PFSK-1 (cell line): Measurements from ENCODE around the gene PHB1.

ENCODE experiments used
- FOXP2 ChIP-seq: optimal IDR thresholded peaks from 2 replicates; pipeline ENCODE3; 2011; ENCODE audit warnings: borderline replicate concordance, control low read depth, inconsistent platforms; ENCODE audit not compliant: insufficient read depth; ENCODE audit errors: extremely low read length, extremely low read depth
- POLR2AphosphoS5 ChIP-seq: IDR thresholded peaks from 2 replicates; pipeline ENCODE4 v1.6.1; 2012; ENCODE audit warnings: low read depth, mild to moderate bottlenecking, control low read depth, low read length, moderate library complexity
- SIN3A ChIP-seq: IDR thresholded peaks from 2 replicates; pipeline ENCODE4 v1.6.1; 2012; ENCODE audit warnings: mild to moderate bottlenecking, low read length, moderate library complexity, borderline replicate concordance; ENCODE audit not compliant: insufficient read depth
- TAF1 ChIP-seq: IDR thresholded peaks from 2 replicates; pipeline ENCODE4 v1.6.1; 2012; ENCODE audit warnings: low read length, control low read depth, borderline replicate concordance; ENCODE audit not compliant: insufficient read depth
- TF ChIP-seq, protein P1 (sequence below), 2 experiments: IDR thresholded peaks; 2 replicates each; pipeline versions ENCODE4 v1.6.1 to v1.8.0; 2011 to 2012; ENCODE audit warnings: low read depth in 2 of 2, low read length in 2 of 2, control low read depth in 1 of 2, inconsistent platforms in 1 of 2, mild to moderate bottlenecking in 1 of 2, moderate library complexity in 1 of 2; ENCODE audit not compliant: insufficient read depth in 1 of 2

PHB1 gene

DNA sequence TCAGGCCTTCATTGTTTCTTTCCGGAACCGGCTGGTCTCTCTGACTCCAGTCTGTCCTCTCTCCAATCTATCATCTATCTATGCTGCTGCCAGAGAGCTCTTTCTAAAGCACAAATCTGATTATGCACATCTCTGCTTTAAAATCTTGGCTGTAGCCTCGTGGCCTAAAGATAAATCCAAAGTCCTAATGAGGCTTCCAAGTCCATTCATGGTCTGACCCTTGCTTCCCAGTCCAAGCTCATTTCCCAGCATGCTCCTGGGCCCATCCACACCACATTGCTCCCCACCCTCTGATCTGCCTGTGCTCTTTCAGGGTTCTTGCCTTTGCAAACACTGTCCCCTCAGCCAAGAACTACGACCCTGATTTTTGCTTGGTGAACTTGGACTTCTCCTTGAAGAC is 21.5 kb upstream of the PHB1 start:
- no peak for TF ChIP-seq SIN3A
- no peak for TF ChIP-seq FOXP2
- no peak for TF ChIP-seq TAF1
- TF ChIP-seq, protein P1, sequence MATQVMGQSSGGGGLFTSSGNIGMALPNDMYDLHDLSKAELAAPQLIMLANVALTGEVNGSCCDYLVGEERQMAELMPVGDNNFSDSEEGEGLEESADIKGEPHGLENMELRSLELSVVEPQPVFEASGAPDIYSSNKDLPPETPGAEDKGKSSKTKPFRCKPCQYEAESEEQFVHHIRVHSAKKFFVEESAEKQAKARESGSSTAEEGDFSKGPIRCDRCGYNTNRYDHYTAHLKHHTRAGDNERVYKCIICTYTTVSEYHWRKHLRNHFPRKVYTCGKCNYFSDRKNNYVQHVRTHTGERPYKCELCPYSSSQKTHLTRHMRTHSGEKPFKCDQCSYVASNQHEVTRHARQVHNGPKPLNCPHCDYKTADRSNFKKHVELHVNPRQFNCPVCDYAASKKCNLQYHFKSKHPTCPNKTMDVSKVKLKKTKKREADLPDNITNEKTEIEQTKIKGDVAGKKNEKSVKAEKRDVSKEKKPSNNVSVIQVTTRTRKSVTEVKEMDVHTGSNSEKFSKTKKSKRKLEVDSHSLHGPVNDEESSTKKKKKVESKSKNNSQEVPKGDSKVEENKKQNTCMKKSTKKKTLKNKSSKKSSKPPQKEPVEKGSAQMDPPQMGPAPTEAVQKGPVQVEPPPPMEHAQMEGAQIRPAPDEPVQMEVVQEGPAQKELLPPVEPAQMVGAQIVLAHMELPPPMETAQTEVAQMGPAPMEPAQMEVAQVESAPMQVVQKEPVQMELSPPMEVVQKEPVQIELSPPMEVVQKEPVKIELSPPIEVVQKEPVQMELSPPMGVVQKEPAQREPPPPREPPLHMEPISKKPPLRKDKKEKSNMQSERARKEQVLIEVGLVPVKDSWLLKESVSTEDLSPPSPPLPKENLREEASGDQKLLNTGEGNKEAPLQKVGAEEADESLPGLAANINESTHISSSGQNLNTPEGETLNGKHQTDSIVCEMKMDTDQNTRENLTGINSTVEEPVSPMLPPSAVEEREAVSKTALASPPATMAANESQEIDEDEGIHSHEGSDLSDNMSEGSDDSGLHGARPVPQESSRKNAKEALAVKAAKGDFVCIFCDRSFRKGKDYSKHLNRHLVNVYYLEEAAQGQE (IDR thresholded peaks at IDR 0.05; ENCODE audit: insufficient read depth in 1 of 2, low read depth in 2 of 2, low read length in 2 of 2): no peak
- TF ChIP-seq POLR2AphosphoS5: no peak

DNA sequence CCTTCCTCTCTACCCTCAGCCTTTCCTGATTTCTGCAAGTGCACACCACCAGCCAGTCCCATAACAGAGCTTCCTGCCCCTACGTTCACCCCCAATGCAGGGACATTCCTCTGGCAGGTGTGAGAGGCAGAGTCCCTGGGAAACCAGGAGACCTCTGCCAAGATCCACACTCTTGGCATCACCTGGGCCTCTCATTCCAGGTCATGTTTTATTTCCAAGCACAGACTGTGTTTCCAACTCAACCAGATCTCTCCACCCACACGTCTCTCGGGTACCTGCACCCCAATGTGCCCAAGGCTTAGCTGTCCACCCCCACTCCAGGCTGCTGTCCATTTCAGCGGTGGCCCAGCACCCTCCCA is 21.0 kb upstream of the PHB1 start:
- TF ChIP-seq SIN3A (no peak), POLR2AphosphoS5 (no peak), FOXP2 (no peak), TAF1 (no peak)
- TF ChIP-seq, protein P1 (IDR thresholded peaks at IDR 0.05; ENCODE audit: insufficient read depth in 1 of 2, low read depth in 2 of 2, low read length in 2 of 2): no peak

DNA sequence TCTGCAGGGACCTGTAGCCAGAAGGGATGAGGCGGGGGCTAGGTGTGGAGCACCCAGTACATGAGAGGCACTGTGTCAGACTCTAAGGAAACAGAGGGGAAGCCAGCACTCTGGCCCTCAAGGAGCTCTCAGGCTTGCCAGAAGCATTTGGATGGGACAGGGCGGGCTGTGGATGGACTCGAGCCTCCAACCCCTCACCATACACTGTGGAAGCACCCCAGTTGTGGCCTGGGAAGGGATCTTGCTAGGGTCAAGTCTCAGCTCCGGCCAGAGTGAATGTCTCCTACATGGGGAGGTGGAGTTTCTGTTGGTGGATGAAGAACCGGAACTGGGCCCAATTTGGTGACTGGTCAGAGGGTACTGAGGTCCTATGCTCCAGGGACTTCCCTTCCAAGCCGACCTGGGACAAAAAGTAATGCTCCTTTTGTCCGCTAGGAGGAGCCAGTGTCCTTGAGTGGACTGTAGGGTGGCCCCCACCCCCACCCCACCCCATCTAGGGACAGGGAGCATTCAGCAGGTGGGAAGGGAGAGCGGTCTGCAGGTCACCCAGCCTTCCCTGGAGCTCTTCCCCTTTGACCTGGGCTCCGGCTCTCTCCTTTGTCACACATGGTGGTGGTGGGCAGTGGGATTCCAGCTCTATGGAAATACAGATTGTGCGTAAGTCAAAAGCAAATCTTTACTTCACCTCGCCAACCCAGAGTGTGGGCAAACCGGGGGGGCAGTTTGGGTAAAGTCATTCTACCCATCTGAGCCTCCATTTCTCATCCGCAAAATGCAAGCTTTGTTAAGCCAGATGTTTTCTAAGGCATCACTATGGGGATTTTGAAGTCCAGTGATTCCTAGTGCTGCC is 20.4 kb upstream of the PHB1 start:
- TF ChIP-seq, protein P1 (IDR thresholded peaks at IDR 0.05; ENCODE audit: insufficient read depth in 1 of 2, low read depth in 2 of 2, low read length in 2 of 2): no peak
- TF ChIP-seq POLR2AphosphoS5 (no peak), SIN3A (no peak), TAF1 (no peak), FOXP2 (no peak)

- TF ChIP-seq FOXP2 (no peak), POLR2AphosphoS5 (no peak), TAF1 (no peak), SIN3A (no peak)
- TF ChIP-seq, protein P1 (IDR thresholded peaks at IDR 0.05; ENCODE audit: insufficient read depth in 1 of 2, low read depth in 2 of 2, low read length in 2 of 2): no peak
These were observed 18.5 kb upstream of the PHB1 start for GRCh38 chr17:49433000-49433694.
